OCI-LY7 (cell line): Measurements from ENCODE around the gene GSTK1.

ENCODE experiments used
- CTCF ChIP-seq: fragments of 200-600 bp; sonication (generic); conservative IDR thresholded peaks from 2 replicates; pipeline ENCODE4 v1.5.1; 2014; ENCODE audit warnings: mild to moderate bottlenecking, antibody characterized with exemption, low read length, moderate library complexity, mixed read lengths
- EZH2phosphoT487 ChIP-seq: fragments of 200-600 bp; sonication (generic); IDR thresholded peaks from 2 replicates; pipeline ENCODE4 v1.6.1; 2018; ENCODE audit warnings: low read depth, borderline replicate concordance, mild to moderate bottlenecking, mixed run types, antibody characterized with exemption, low read length, moderate library complexity, mixed read lengths

GRCh38 chr7:143250822-143251221 lies 12.4 kb upstream of the GSTK1 start:
- no peak for TF ChIP-seq CTCF
- no peak for TF ChIP-seq EZH2phosphoT487
